PC-9 (cell line): ENCODE measurements around the gene UBTD1. TPM values are rescaled to one million over a fixed set of nuclear protein-coding genes. Genes with fewer than 3 reads are reported as not detected.

Experiments used
- BruUV-seq: library from RNA; stranded (reverse); fragments of 400-500 nt; replicated peaks from 2 replicates; lab custom pipeline; 2021; lab: Mats Ljungman, UMichigan
- CTCF ChIA-PET: fragments of 300-600 bp; sonication (Branson Sonifier 250); formaldehyde crosslinking; loops from one replicate; lab custom pipeline; 2022; ENCODE audit warnings: antibody characterized with exemption; lab: Charles Lee
- POLR2A ChIA-PET: fragments of 300-600 bp; sonication (Branson Sonifier 250); formaldehyde crosslinking; loops from one replicate; lab custom pipeline; 2022; ENCODE audit warnings: antibody characterized with exemption; ENCODE audit not compliant: unreplicated experiment; lab: Charles Lee
- DNase-seq, 2 experiments: peaks; one replicate each; pipeline versions ENCODE4 v3.0.0 to v3.0.0-alpha.2; 2015 to 2022; ENCODE audit warnings: mixed read lengths in 1 of 2
- H2AFZ ChIP-seq: fragments of 200-600 bp; sonication (generic); 2 replicates; pipeline ENCODE4 v1.8.1; 2017; ENCODE audit warnings: antibody characterized with exemption
- H3F3A ChIP-seq: fragments of 200-600 bp; sonication (generic); 2 replicates; pipeline ENCODE4 v1.8.1; 2017; ENCODE audit warnings: antibody characterized with exemption, mild to moderate bottlenecking, low read depth; ENCODE audit not compliant: insufficient read depth
- H3K27ac ChIP-seq: fragments of 200-600 bp; sonication (generic); 2 replicates; pipeline ENCODE4 v1.6.1; 2016; ENCODE audit warnings: mixed run types
- H3K27me3 ChIP-seq: fragments of 200-600 bp; sonication (generic); 2 replicates; pipeline ENCODE4 v1.6.1; 2016; ENCODE audit warnings: low read depth, mixed run types; ENCODE audit not compliant: insufficient read depth
- H3K36me3 ChIP-seq: fragments of 200-600 bp; sonication (generic); 2 replicates; pipeline ENCODE4 v1.6.1; 2016; ENCODE audit warnings: low read depth, mixed run types
- H3K4me1 ChIP-seq: fragments of 200-600 bp; sonication (generic); replicated peaks from 2 replicates; pipeline ENCODE4 v1.6.1; 2016; ENCODE audit warnings: mixed run types; ENCODE audit not compliant: insufficient read depth
- H3K4me2 ChIP-seq: fragments of 200-600 bp; sonication (generic); 2 replicates; pipeline ENCODE4 v1.6.1; 2017; ENCODE audit warnings: mixed run types
- H3K4me3 ChIP-seq: fragments of 200-600 bp; sonication (generic); 2 replicates; pipeline ENCODE4 v1.6.1; 2016; ENCODE audit warnings: mixed run types
- H3K79me2 ChIP-seq: fragments of 200-600 bp; sonication (generic); 2 replicates; pipeline ENCODE4 v1.6.1; 2017; ENCODE audit warnings: low read depth, mixed run types
- H3K9me2 ChIP-seq: fragments of 200-600 bp; sonication (generic); 2 replicates; pipeline ENCODE4 v1.8.1; 2017; ENCODE audit warnings: mild to moderate bottlenecking; ENCODE audit not compliant: insufficient read depth
- H3K9me3 ChIP-seq: fragments of 200-600 bp; sonication (generic); 2 replicates; pipeline ENCODE4 v1.8.1; 2016; ENCODE audit warnings: low read depth; ENCODE audit not compliant: insufficient read depth
- H4K20me1 ChIP-seq: fragments of 200-600 bp; sonication (generic); 2 replicates; pipeline ENCODE4 v1.8.1; 2017; ENCODE audit not compliant: insufficient read depth
- EZH2 ChIP-seq: fragments of 200-600 bp; sonication (generic); IDR thresholded peaks from 2 replicates; pipeline ENCODE4 v1.8.0; 2017; ENCODE audit warnings: antibody characterized with exemption, low read depth
- intact Hi-C: fragments of 100-400 bp; cut with micrococcal nuclease; formaldehyde crosslinking; loops from one replicate; pipeline ENCODE4 v1.10.0; 2022; ENCODE audit not compliant: unreplicated experiment
- total RNA-seq: library from RNA; stranded (reverse); gene quantifications from 2 replicates; pipeline ENCODE4 v1.2.3, GENCODE V29; 2021
- TF ChIP-seq, protein P1 (sequence below): fragments of 200-600 bp; sonication (generic); conservative IDR thresholded peaks from 2 replicates; pipeline ENCODE4 v1.6.1; 2017; ENCODE audit warnings: mixed run types, antibody characterized with exemption, mild to moderate bottlenecking, moderate library complexity

UBTD1 gene
- total RNA-seq, 1 experiment from 2014 or later = 17.1 TPM

DNA sequence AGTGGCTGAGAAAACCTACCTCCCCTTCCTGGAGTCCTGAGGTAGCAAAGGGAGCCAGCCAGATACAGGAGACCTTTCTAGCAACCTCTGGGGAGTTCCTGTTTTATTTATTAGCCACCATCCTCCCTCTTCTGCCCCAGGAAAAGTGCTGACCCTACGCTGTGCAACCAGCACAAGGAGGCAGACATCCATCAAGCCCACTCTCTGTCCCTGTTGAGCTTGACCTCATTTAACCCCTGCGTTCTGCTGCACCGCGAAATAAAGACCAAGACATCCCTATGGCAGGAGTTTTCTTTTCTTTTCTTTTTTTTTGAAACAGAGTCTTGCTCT lies 48.5 kb downstream of the UBTD1 start:
- H3K27ac ChIP-seq = no peak overlapping the region
- H3K27me3 ChIP-seq = no peaks in the 10 kb centered on the region
- no peak overlapping the region for H3K4me2 ChIP-seq
- H3K4me3 ChIP-seq = no peak overlapping the region
- peaks cover 16% of the 10 kb centered on the region for H3K4me1 ChIP-seq
- POLR2A ChIA-PET = no interaction called here
- no TSS peak for BruUV-seq
- CTCF ChIA-PET = interaction anchor here (0.6 kb wide), 1 partner anchor 475 kb away, joined by 3 read pairs; no protein-coding TSS in a partner anchor
- no peaks in the 10 kb centered on the region for H3K9me2 ChIP-seq
- no peaks in the 10 kb centered on the region for H3K36me3 ChIP-seq
- no peaks in the 10 kb centered on the region for H3K9me3 ChIP-seq
- no peak overlapping the region for H2AFZ ChIP-seq
- peaks cover 13% of the 10 kb centered on the region for H3F3A ChIP-seq
- intact Hi-C loops = no loop called here
- DNase-seq = no peak
- no peaks in the 10 kb centered on the region for H4K20me1 ChIP-seq
- H3K79me2 ChIP-seq = no peaks in the 10 kb centered on the region
- TF ChIP-seq EZH2 = no peak
- TF ChIP-seq, protein P1, sequence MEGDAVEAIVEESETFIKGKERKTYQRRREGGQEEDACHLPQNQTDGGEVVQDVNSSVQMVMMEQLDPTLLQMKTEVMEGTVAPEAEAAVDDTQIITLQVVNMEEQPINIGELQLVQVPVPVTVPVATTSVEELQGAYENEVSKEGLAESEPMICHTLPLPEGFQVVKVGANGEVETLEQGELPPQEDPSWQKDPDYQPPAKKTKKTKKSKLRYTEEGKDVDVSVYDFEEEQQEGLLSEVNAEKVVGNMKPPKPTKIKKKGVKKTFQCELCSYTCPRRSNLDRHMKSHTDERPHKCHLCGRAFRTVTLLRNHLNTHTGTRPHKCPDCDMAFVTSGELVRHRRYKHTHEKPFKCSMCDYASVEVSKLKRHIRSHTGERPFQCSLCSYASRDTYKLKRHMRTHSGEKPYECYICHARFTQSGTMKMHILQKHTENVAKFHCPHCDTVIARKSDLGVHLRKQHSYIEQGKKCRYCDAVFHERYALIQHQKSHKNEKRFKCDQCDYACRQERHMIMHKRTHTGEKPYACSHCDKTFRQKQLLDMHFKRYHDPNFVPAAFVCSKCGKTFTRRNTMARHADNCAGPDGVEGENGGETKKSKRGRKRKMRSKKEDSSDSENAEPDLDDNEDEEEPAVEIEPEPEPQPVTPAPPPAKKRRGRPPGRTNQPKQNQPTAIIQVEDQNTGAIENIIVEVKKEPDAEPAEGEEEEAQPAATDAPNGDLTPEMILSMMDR = no peak

DNA sequence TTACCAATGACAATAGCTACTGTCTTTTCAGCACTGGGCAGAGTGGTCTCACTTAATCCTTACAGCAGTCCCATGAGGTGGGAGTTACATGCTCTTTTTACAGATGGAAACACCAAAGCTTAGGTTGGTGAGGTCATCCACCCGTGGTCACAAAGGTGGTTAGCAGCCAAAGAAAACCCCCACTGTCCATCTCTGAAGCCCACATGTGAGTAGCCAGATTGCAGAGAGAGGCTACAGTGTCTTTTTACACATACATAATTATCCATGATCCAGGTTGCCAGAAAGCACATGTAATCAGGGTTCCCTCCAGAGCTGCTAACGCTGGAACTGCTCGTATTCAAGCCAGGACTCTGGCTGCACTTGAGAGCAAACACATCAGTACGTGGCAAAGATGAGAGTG lies 49.2 kb downstream of the UBTD1 start:
- TF ChIP-seq EZH2 = no peak
- TF ChIP-seq, protein P1 = no peak
- CTCF ChIA-PET = no interaction called here
- H3K27me3 ChIP-seq = no peaks in the 10 kb centered on the region
- intact Hi-C loops = no loop called here
- H3K4me1 ChIP-seq = peaks cover 9% of the 10 kb centered on the region
- no peak overlapping the region for H2AFZ ChIP-seq
- H3K79me2 ChIP-seq = no peaks in the 10 kb centered on the region
- H3K9me3 ChIP-seq = no peaks in the 10 kb centered on the region
- H3K27ac ChIP-seq = no peak overlapping the region
- H3K4me3 ChIP-seq = no peak overlapping the region
- H3K9me2 ChIP-seq = no peaks in the 10 kb centered on the region
- no peak for DNase-seq
- no peaks in the 10 kb centered on the region for H3K36me3 ChIP-seq
- no TSS peak for BruUV-seq
- POLR2A ChIA-PET = no interaction called here
- H4K20me1 ChIP-seq = no peaks in the 10 kb centered on the region
- no peak overlapping the region for H3K4me2 ChIP-seq
- H3F3A ChIP-seq = peaks cover 6% of the 10 kb centered on the region

DNA sequence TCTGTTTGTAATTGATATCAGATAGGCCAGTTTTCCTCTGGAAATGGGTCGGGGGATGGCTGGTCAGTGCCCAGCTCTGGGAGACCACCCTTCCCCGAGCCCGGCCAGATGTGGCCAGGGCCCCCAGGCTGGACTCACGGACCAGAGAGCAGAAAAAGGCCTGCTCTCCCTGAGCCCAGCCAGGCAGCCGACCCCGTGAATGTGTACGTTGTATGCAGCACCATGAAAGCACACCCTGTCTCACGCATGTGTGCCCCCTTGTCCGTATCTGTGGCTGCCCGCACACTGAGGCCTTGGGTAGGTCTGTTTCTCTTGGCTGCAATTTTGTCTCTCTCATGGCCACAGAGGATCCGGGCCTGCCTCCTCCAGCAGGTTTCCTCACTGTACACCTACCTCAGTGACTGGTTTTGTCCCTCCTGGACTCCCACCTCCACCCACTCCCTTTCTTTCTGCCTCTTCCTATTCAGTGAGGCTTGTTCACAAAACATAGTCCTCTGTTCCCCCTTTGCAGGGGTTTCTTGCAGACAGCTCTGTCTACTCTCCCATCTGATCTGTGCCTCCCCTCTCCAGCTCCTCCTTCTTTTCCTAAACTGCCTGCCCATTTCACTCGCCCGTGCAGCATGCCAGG lies 50.2 kb downstream of the UBTD1 start:
- no peaks in the 10 kb centered on the region for H3K9me3 ChIP-seq
- ChIA-PET CTCF (no interaction called here), POLR2A (no interaction called here)
- H3K4me2 ChIP-seq = no peak overlapping the region
- TF ChIP-seq, protein P1 = no peak
- TF ChIP-seq EZH2 = no peak
- no peaks in the 10 kb centered on the region; the same call in 1 of the 2 replicates for H3K4me1 ChIP-seq
- intact Hi-C loops = no loop called here
- no TSS peak for BruUV-seq
- no peaks in the 10 kb centered on the region for H3K36me3 ChIP-seq
- H3K9me2 ChIP-seq = no peaks in the 10 kb centered on the region
- H3K4me3 ChIP-seq = no peak overlapping the region
- no peaks in the 10 kb centered on the region for H3F3A ChIP-seq
- DNase-seq = no peak
- no peaks in the 10 kb centered on the region for H3K27me3 ChIP-seq
- no peaks in the 10 kb centered on the region for H4K20me1 ChIP-seq
- H2AFZ ChIP-seq = no peak overlapping the region
- H3K27ac ChIP-seq = no peak overlapping the region
- H3K79me2 ChIP-seq = no peaks in the 10 kb centered on the region
